GM18508 (cell line): ENCODE results near the gene MAB21L3.

Experiments
- ATAC-seq: cut with Tn5 transposase; IDR thresholded peaks from one replicate; pipeline ENCODE4 v1.9.1; 2021; ENCODE audit warnings: moderate number of reproducible peaks; ENCODE audit not compliant: insufficient read depth, unreplicated experiment

Gene MAB21L3

DNA sequence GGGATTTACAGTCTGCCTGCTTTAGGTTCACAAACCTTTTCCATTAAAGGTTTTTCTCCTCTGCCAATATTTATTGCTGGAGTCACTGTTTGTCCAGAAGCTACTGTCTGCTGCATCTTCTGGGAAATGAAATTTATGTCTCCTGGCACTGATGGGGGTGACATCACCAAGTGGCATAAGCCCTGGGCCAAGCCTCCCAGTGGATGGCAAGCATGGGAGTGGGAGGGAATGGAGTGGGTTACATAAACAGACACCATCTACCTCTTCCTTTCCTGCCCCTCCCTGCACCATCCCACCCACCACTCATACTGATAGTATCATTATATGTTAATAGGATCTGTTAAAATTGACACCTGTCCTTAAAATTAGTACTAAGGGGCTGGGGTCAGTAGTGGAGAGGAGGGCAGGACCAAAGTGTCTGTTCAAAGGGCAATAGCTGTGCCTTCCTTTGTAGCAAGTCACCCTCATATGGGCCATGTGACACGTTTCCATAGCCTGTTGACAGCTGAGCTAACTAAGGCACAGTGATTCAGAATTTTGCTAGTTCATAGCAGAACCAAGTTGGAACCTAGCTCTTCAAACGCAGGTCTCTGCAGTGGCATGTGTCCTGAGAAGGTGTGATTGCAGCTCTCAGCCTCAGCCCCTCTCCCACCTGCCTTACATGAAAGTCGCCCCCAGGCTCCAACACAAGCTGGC lies 71.0 kb downstream of the MAB21L3 start:
- no peak for ATAC-seq
